GM18520 (cell line): ENCODE data around the gene ELOVL1.

Experiments
- ATAC-seq: cut with Tn5 transposase; IDR thresholded peaks from one replicate; pipeline ENCODE4 v1.9.1; 2021; ENCODE audit not compliant: unreplicated experiment

ELOVL1 gene

GRCh38 chr1:43358121-43358745 is 9.6 kb downstream of the ELOVL1 start:
- ATAC-seq, result no peak

- ATAC-seq, result no peak
Observed at GRCh38 chr1:43357251-43357650, 10.6 kb downstream of the ELOVL1 start.

- no peak for ATAC-seq
Observed at GRCh38 chr1:43354936-43355335, 12.9 kb downstream of the ELOVL1 start.

- ATAC-seq, result no peak
Observed at GRCh38 chr1:43354471-43354870, 13.3 kb downstream of the ELOVL1 start.

- ATAC-seq, result no peak
Observed at GRCh38 chr1:43352881-43353280, 14.9 kb downstream of the ELOVL1 start.

GRCh38 chr1:43352351-43352705 is 15.5 kb downstream of the ELOVL1 start:
- ATAC-seq, result no peak

- no peak for ATAC-seq
Observed at GRCh38 chr1:43351421-43352350, 16.1 kb downstream of the ELOVL1 start.

- no peak for ATAC-seq
Observed at GRCh38 chr1:43350976-43351375, 16.8 kb downstream of the ELOVL1 start.

GRCh38 chr1:43349594-43350306 is 18.1 kb downstream of the ELOVL1 start:
- no peak for ATAC-seq

GRCh38 chr1:43348809-43349593 is 18.8 kb downstream of the ELOVL1 start:
- no peak for ATAC-seq

- ATAC-seq, result no peak
Observed at GRCh38 chr1:43348343-43348808, 19.4 kb downstream of the ELOVL1 start.

GRCh38 chr1:43346636-43347035 is 21.2 kb downstream of the ELOVL1 start:
- ATAC-seq, result no peak

- no peak for ATAC-seq
Observed at GRCh38 chr1:43345120-43345519, 22.7 kb downstream of the ELOVL1 start.

GRCh38 chr1:43344267-43344850 is 23.5 kb downstream of the ELOVL1 start:
- no peak for ATAC-seq

GRCh38 chr1:43340559-43340958 is 27.3 kb downstream of the ELOVL1 start:
- ATAC-seq, result no peak

- ATAC-seq, result no peak
Observed at GRCh38 chr1:43339584-43340232, 28.1 kb downstream of the ELOVL1 start.

- ATAC-seq, result no peak
Observed at GRCh38 chr1:43338001-43338400, 29.8 kb downstream of the ELOVL1 start.

- no peak for ATAC-seq
Observed at GRCh38 chr1:43337588-43337987, 30.2 kb downstream of the ELOVL1 start, which contains the start of gene MPL. TSS of gene MPL (plus strand) at chr1:43337818. CDS start at chr1:43337849, 31 bp downstream.

GRCh38 chr1:43334453-43335205 is 33.2 kb downstream of the ELOVL1 start:
- no peak for ATAC-seq
